ENCODE data around the gene SMYD3.

DNA sequence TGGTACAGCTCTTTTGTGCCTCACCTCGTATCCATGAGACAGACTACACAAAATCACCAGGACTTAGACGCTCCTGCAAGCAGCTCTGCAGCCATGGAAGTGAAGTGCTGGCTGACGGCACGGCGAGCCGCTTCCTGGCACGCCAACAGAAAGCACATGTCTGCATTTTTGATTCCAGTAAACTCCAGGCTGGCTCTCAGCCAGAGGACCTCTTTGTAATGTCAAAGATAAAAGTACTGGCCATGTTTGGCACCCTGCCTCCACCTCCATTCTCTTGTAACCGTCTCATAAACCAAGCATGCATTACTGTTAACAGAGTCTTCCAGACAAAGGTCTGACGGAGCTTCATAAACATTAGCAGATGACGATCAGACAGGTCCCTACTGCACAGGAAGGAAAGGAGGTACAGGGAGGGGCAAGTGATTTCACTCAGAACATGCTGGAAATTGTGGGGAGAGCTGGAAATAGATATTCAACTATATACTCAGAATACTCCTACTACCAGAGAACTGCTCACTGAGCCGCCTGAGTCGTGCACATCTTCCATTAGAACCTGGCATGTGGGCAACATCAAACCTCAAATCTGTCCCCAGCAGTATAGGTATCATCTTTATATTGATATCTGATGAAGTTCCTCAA, 632.0 kb downstream of the SMYD3 start:
- TF ChIP-seq, protein P1, sequence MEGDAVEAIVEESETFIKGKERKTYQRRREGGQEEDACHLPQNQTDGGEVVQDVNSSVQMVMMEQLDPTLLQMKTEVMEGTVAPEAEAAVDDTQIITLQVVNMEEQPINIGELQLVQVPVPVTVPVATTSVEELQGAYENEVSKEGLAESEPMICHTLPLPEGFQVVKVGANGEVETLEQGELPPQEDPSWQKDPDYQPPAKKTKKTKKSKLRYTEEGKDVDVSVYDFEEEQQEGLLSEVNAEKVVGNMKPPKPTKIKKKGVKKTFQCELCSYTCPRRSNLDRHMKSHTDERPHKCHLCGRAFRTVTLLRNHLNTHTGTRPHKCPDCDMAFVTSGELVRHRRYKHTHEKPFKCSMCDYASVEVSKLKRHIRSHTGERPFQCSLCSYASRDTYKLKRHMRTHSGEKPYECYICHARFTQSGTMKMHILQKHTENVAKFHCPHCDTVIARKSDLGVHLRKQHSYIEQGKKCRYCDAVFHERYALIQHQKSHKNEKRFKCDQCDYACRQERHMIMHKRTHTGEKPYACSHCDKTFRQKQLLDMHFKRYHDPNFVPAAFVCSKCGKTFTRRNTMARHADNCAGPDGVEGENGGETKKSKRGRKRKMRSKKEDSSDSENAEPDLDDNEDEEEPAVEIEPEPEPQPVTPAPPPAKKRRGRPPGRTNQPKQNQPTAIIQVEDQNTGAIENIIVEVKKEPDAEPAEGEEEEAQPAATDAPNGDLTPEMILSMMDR (IDR thresholded peaks at IDR 0.05) = no peak
- TF ChIP-seq POLR2A (IDR thresholded peaks at IDR 0.05) = no peak
